Panc1 (cell line): ENCODE data around the gene C3orf80. TPM values are rescaled to one million over a fixed set of nuclear protein-coding genes. Genes with fewer than 3 reads are reported as not detected.

Source experiments
- ATAC-seq: fragments of 200-7000 bp; cut with Tn5 transposase; 2 replicates; pipeline ENCODE4 v1.9.1; 2020; ENCODE audit warnings: mild to moderate bottlenecking, moderate library complexity
- BruUV-seq: library from RNA; stranded (reverse); fragments of 400-500 nt; replicated peaks from 2 replicates; lab custom pipeline; 2021; lab: Mats Ljungman, UMichigan
- CTCF ChIA-PET: fragments of 300-600 bp; sonication (Branson Sonifier 250); formaldehyde crosslinking; loops from one replicate; lab custom pipeline; 2022; ENCODE audit warnings: antibody characterized with exemption; lab: Charles Lee
- POLR2A ChIA-PET: fragments of 300-600 bp; sonication (Branson Sonifier 250); formaldehyde crosslinking; loops from one replicate; lab custom pipeline; 2022; ENCODE audit warnings: antibody characterized with exemption; lab: Charles Lee
- DNase-seq: peaks from one replicate; pipeline ENCODE4 v3.0.0-alpha.2; 2010; ENCODE audit warnings: low read depth, low spot score
- H3K27ac ChIP-seq: 2 replicates; pipeline ENCODE4 v1.5.1; 2011; ENCODE audit warnings: mild to moderate bottlenecking, low read length, inconsistent platforms
- H3K27me3 ChIP-seq: fragments of 200-500 bp; sonication (Bioruptor generic); 2 replicates; pipeline ENCODE4 v1.6.0; 2014; ENCODE audit warnings: low read length, inconsistent platforms; ENCODE audit not compliant: control insufficient read depth, insufficient read depth
- H3K36me3 ChIP-seq: fragments of 200-500 bp; sonication (Bioruptor generic); 2 replicates; pipeline ENCODE4 v1.5.1; 2014; ENCODE audit warnings: inconsistent platforms, mild to moderate bottlenecking, low read length, moderate library complexity; ENCODE audit not compliant: control insufficient read depth, insufficient read depth
- H3K4me1 ChIP-seq: 2 replicates; pipeline ENCODE4 v1.5.1; 2011; ENCODE audit warnings: inconsistent platforms, mild to moderate bottlenecking, low read length, moderate library complexity; ENCODE audit not compliant: control insufficient read depth, insufficient read depth
- H3K4me3 ChIP-seq, 2 experiments: 2 replicates each; pipeline ENCODE4 v1.5.1; 2011 to 2012; ENCODE audit warnings: low read depth in 2 of 2, low read length in 2 of 2, mild to moderate bottlenecking in 2 of 2, inconsistent platforms in 1 of 2, moderate library complexity in 1 of 2
- H3K9me3 ChIP-seq: fragments of 200-500 bp; sonication (Bioruptor generic); 2 replicates; pipeline ENCODE4 v1.5.1; 2014; ENCODE audit warnings: low read depth, mild to moderate bottlenecking, inconsistent platforms, low read length, moderate library complexity; ENCODE audit not compliant: control insufficient read depth, insufficient read depth
- CTCF ChIP-seq: fragments of 450-650 bp; IDR thresholded peaks from 2 replicates; pipeline ENCODE4 v1.5.1; 2017; ENCODE audit warnings: mild to moderate bottlenecking
- POLR2AphosphoS5 ChIP-seq: IDR thresholded peaks from 2 replicates; pipeline ENCODE4 v1.6.1; 2012; ENCODE audit warnings: mild to moderate bottlenecking, low read depth, low read length, moderate library complexity
- REST ChIP-seq, 2 experiments: IDR thresholded peaks; 2 replicates each; pipeline ENCODE4 v1.6.1; 2011 to 2012; ENCODE audit warnings: low read depth in 2 of 2, control low read depth in 1 of 2, low read length in 1 of 2, mild to moderate bottlenecking in 1 of 2, moderate library complexity in 1 of 2; ENCODE audit not compliant: insufficient read depth in 1 of 2
- SIN3A ChIP-seq: IDR thresholded peaks from 2 replicates; pipeline ENCODE4 v1.6.1; 2012; ENCODE audit warnings: low read depth, mild to moderate bottlenecking, low read length, moderate library complexity, borderline replicate concordance; ENCODE audit not compliant: insufficient read depth
- TCF7L2 ChIP-seq: IDR thresholded peaks from 2 replicates; pipeline ENCODE4 v1.6.1; 2011; ENCODE audit warnings: mild to moderate bottlenecking, low read depth, low read length, inconsistent platforms
- in situ Hi-C: cut with HindIII; loops from 2 replicates; pipeline ENCODE4 v1.10.0; 2016; ENCODE audit warnings: low sequenced_read_pairs, low pct_unique_long_range_greater_than_20kb
- intact Hi-C: fragments of 100-400 bp; cut with micrococcal nuclease; formaldehyde crosslinking; loops from one replicate; pipeline ENCODE4 v1.10.0; 2022; ENCODE audit not compliant: unreplicated experiment
- total RNA-seq: library from RNA; stranded (reverse); gene quantifications from one replicate; pipeline ENCODE4 v1.2.1, GENCODE V29; 2021; ENCODE audit not compliant: unreplicated experiment

Gene C3orf80
- total RNA-seq, 1 experiment from 2014 or later, result 0.05 TPM

GRCh38 chr3:160259589-160259988, 34.4 kb downstream of the C3orf80 start:
- TF ChIP-seq POLR2AphosphoS5 (no peak), TCF7L2 (no peak)
- Histone ChIP-seq H3K9me3 (no peaks in the 10 kb centered on the region), H3K4me1 (no peaks in the 10 kb centered on the region), H3K36me3 (no peaks in the 10 kb centered on the region), H3K27me3 (no peaks in the 10 kb centered on the region), H3K4me3 (no peak overlapping the region), H3K27ac (no peak overlapping the region)
- ChIA-PET CTCF (no interaction called here), POLR2A (no interaction called here)
- no peak for ATAC-seq
- BruUV-seq, result no TSS peak
- no peak for DNase-seq
- in situ Hi-C loops (no loop called here), intact Hi-C loops (no loop called here)

GRCh38 chr3:160260587-160261270, 35.5 kb downstream of the C3orf80 start:
- ChIA-PET POLR2A (no interaction called here), CTCF (no interaction called here)
- no TSS peak for BruUV-seq
- intact Hi-C loops (no loop called here), in situ Hi-C loops (no loop called here)
- no peak overlapping the region for H3K4me3 ChIP-seq
- H3K27ac ChIP-seq, result no peak overlapping the region
- TF ChIP-seq POLR2AphosphoS5 (no peak), SIN3A (no peak)
- H3K4me1 ChIP-seq, result no peaks in the 10 kb centered on the region
- H3K27me3 ChIP-seq, result no peaks in the 10 kb centered on the region
- no peaks in the 10 kb centered on the region for H3K36me3 ChIP-seq
- ATAC-seq (no peak), DNase-seq (no peak)
- no peaks in the 10 kb centered on the region for H3K9me3 ChIP-seq

- no peak for ATAC-seq
- Histone ChIP-seq H3K9me3 (no peaks in the 10 kb centered on the region), H3K4me1 (no peaks in the 10 kb centered on the region), H3K27ac (no peak overlapping the region), H3K4me3 (no peak overlapping the region), H3K27me3 (no peaks in the 10 kb centered on the region), H3K36me3 (no peaks in the 10 kb centered on the region)
- intact Hi-C loops (no loop called here), in situ Hi-C loops (no loop called here)
- DNase-seq, result no peak
- TF ChIP-seq CTCF (no peak), SIN3A (no peak), REST (IDR thresholded peaks at IDR 0.05; ENCODE audit: insufficient read depth in 1 of 2, low read depth in 2 of 2, low read length in 1 of 2) (no peak)
- no TSS peak for BruUV-seq
- ChIA-PET CTCF (no interaction called here), POLR2A (no interaction called here)
Measured at GRCh38 chr3:160265088-160265487, 39.9 kb downstream of the C3orf80 start.

Other genes starting within 250 kb of the C3orf80 start
- not detected for gene IL12A, start 236.6 kb upstream of the C3orf80 start, total RNA-seq
- 35.1 TPM for gene IFT80, start 173.8 kb downstream of the C3orf80 start, total RNA-seq
- 160 TPM for gene SMC4, start 174.2 kb downstream of the C3orf80 start, total RNA-seq
- 27.9 TPM for gene TRIM59, start 224.4 kb downstream of the C3orf80 start, total RNA-seq